Skeletal muscle tissue (tissue), 4 donors: ENCODE data around the gene BRD3OS. TPM values are rescaled to one million over a fixed set of nuclear protein-coding genes. Genes with fewer than 3 reads are reported as not detected.
A peak's percentile ranks its signal among the peaks of the same experiment; 100 is the strongest.

ENCODE experiments used
- H3K27ac ChIP-seq: one replicate; pipeline ENCODE4 v1.7.0; 2013; ENCODE audit warnings: mild to moderate bottlenecking, low read depth, low read length, inconsistent platforms
- H3K27me3 ChIP-seq, 3 donors: one replicate each; pipeline ENCODE4 v1.7.0; 2013; ENCODE audit warnings: low read length in 3 of 3; ENCODE audit not compliant: control insufficient read depth in 3 of 3, insufficient read depth in 3 of 3
- H3K36me3 ChIP-seq, 3 donors: one replicate each; pipeline ENCODE4 v1.7.0; 2013; ENCODE audit warnings: low read length in 3 of 3; ENCODE audit not compliant: control insufficient read depth in 3 of 3, insufficient read depth in 3 of 3
- H3K4me1 ChIP-seq, 3 donors: one replicate each; pipeline ENCODE4 v1.7.0; 2013; ENCODE audit warnings: low read length in 3 of 3, mild to moderate bottlenecking in 3 of 3; ENCODE audit not compliant: control insufficient read depth in 3 of 3, insufficient read depth in 3 of 3
- H3K4me3 ChIP-seq, 3 donors: one replicate each; pipeline ENCODE4 v1.7.0; 2013; ENCODE audit warnings: low read length in 3 of 3
- H3K9ac ChIP-seq, 3 donors: one replicate each; pipeline ENCODE4 v1.7.0; 2013; ENCODE audit warnings: low read length in 3 of 3, mild to moderate bottlenecking in 3 of 3, moderate library complexity in 2 of 3, low read depth in 1 of 3
- H3K9me3 ChIP-seq, 3 donors: one replicate each; pipeline ENCODE4 v1.7.0; 2013; ENCODE audit warnings: low read length in 3 of 3; ENCODE audit not compliant: control insufficient read depth in 3 of 3
- total RNA-seq: library from RNA; depleted of rRNA; stranded (reverse); fragments of >200 nt; gene quantifications from one replicate; pipeline ENCODE4 v1.2.3, GENCODE V29; 2014
- donor health status: Osteomylitis.

BRD3OS gene, protein sequence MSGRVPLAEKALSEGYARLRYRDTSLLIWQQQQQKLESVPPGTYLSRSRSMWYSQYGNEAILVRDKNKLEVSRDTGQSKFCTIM
- total RNA-seq = 3.7 TPM

DNA sequence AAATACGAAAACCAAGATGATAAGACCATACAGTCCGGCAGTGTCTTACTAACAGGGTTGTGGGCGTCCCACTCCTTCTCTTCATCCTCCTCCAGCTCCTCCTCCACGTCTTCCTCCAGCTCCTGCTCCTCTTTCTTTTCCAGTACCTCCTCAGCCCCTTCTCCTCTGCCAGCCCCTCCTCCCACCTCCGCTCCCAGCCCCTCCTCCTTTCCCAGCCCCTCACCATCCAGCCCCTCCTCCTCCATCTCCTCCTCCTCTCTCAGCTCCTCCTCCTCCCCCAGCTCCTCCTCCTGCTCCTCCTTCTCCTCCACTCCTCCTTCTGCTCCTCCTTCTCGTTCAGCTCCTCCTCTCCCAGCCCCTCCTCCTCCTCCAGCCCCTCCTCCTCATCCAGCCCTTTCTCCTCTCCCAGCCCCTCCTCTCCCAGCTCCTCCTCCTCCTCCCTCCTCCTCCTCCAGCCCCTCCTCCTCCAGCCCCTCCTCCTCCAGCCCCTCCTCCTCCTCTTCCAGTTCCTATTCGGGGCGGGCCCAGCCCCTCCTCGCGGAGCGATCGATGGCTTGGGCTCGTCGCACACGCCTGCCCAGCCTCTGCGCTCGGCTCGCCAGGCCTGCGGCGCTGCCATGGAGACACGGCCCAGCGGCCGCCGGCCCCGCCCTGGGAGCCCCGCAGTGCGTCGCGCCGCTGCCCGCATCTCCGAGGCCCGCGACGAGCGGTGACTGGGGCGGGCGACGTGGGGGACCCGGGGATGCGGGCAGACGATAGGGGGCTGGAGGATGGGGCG is at the start of gene BRD3OS:
Gene BRD3OS, plus strand, starts transcription at position 654 of the 778 bp plus-strand sequence. CDS start 1,267 bp downstream, outside the sequence.
- H3K4me3 ChIP-seq = peak within 1 kb of the TSS; percentile 69 to 81 (median 77)
- H3K9me3 ChIP-seq = no peaks in the 10 kb centered on the region
- H3K9ac ChIP-seq = peak within 1 kb of the TSS; percentile 12 to 72 (median 59)
- peaks cover 7 to 17% (median 8%) of the 10 kb centered on the region in 3 donors for H3K4me1 ChIP-seq
- no peak within 1 kb of the TSS for H3K27ac ChIP-seq
- H3K27me3 ChIP-seq = no peaks in the 10 kb centered on the region
- peaks cover 6 to 8% (median 7%) of the 10 kb centered on the region in 3 donors for H3K36me3 ChIP-seq

- H3K9ac ChIP-seq = no peak overlapping the region
- H3K4me3 ChIP-seq = no peak overlapping the region
- H3K9me3 ChIP-seq = no peaks in the 10 kb centered on the region
- H3K27ac ChIP-seq = no peak overlapping the region
- H3K36me3 ChIP-seq = no peaks in the 10 kb centered on the region
- H3K4me1 ChIP-seq = peaks cover 13 to 18% (median 17%) of the 10 kb centered on the region in 3 donors
- H3K27me3 ChIP-seq = peaks cover 4 to 23% (median 15%) of the 10 kb centered on the region in 3 donors
These were observed 49.8 kb upstream of the BRD3OS start for GRCh38 chr9:133975511-133975910.

GRCh38 chr9:133976191-133976861 is 49.0 kb upstream of the BRD3OS start:
- no peaks in the 10 kb centered on the region for H3K36me3 ChIP-seq
- no peak overlapping the region for H3K9ac ChIP-seq
- no peak overlapping the region for H3K4me3 ChIP-seq
- no peak overlapping the region for H3K27ac ChIP-seq
- H3K4me1 ChIP-seq = peaks cover 13 to 19% (median 18%) of the 10 kb centered on the region in 3 donors
- peaks cover 8 to 29% (median 15%) of the 10 kb centered on the region in 3 donors for H3K27me3 ChIP-seq
- no peaks in the 10 kb centered on the region for H3K9me3 ChIP-seq

GRCh38 chr9:133976887-133977286 is 48.4 kb upstream of the BRD3OS start:
- H3K27me3 ChIP-seq = peaks cover 8 to 33% (median 15%) of the 10 kb centered on the region in 3 donors

DNA sequence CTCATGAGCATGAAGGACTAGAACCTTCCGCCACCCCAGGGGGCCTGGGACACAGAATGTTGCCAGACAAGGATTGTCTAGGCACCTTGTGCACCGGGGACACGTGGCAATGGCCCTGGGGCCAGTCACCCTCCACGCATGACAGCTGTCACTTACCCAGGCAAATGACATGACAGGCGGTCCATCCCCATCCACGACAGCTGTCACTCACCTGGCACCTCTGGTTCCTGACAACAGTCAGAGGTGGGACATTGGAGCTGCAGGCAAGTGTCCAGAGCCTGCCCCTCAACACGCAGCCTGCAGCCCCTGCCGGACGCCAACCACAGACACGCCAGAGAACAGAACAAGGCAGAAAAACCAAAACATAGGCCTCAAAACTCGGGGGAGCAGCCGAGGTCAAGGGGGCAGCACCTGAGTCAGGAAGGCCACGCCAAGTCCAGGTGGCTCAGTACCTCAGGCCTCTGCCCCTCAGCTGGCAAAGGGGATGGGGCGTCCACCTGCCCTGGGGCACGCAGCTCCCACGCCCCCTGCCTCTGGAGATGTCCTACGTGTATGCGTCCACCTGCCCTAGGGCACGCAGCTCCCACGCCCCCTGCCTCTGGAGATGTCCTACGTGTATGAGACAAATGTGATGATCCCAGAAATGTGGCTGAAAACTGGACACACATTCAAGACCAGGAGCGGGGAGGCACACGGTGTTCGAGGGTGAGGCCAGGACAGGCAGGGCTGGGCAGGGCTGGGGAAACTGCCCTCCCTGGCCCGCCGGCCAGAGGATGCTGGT is 47.7 kb upstream of the BRD3OS start:
- Histone ChIP-seq H3K4me3 (no peak overlapping the region), H3K9ac (no peak overlapping the region), H3K9me3 (no peaks in the 10 kb centered on the region), H3K4me1 (peaks cover 13 to 19% (median 18%) of the 10 kb centered on the region in 3 donors), H3K27me3 (peaks cover 8 to 36% (median 15%) of the 10 kb centered on the region in 3 donors), H3K27ac (no peak overlapping the region), H3K36me3 (no peaks in the 10 kb centered on the region)

More at GRCh38 chr9:133976887-133977286, 48.4 kb upstream of the BRD3OS start:
- Histone ChIP-seq H3K36me3 (no peaks in the 10 kb centered on the region), H3K9ac (no peak overlapping the region), H3K4me3 (no peak overlapping the region), H3K9me3 (no peaks in the 10 kb centered on the region), H3K4me1 (peaks cover 13 to 19% (median 18%) of the 10 kb centered on the region in 3 donors), H3K27ac (no peak overlapping the region)

- H3K4me3 ChIP-seq = no peak overlapping the region
- peaks cover 13 to 19% (median 18%) of the 10 kb centered on the region in 3 donors for H3K4me1 ChIP-seq
- H3K27me3 ChIP-seq = peaks cover 8 to 36% (median 15%) of the 10 kb centered on the region in 3 donors
- H3K9me3 ChIP-seq = no peaks in the 10 kb centered on the region
- no peaks in the 10 kb centered on the region for H3K36me3 ChIP-seq
- no peak overlapping the region for H3K9ac ChIP-seq
- H3K27ac ChIP-seq = no peak overlapping the region
These were observed 46.9 kb upstream of the BRD3OS start for GRCh38 chr9:133978226-133978898.

DNA sequence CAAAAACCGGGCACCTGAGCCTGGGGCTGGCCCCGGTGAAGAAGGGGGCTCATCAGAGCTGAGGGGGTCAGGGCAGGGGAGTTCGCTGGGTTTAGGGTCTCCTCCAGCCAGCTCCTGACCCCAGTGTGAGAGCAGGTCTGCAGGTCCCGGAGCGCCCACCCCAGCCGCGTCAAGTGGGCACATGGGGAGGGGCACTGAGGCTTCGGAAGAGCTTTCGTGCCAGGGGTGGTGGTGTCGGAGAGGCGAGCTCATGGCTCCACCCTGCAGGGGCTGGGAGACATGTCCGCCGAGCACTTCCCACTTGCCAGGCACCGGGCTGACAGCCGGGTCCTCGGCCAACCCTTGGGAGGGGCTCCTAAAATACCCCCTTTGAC is 46.4 kb upstream of the BRD3OS start:
- Histone ChIP-seq H3K27ac (no peak overlapping the region), H3K4me1 (peaks cover 13 to 19% (median 18%) of the 10 kb centered on the region in 3 donors), H3K4me3 (peak overlapping the region; percentile 32 to 49 (median 43)), H3K27me3 (peaks cover 8 to 36% (median 15%) of the 10 kb centered on the region in 3 donors), H3K36me3 (no peaks in the 10 kb centered on the region), H3K9ac (peak overlapping the region in 1 of 3 donors; percentile 54), H3K9me3 (no peaks in the 10 kb centered on the region)

DNA sequence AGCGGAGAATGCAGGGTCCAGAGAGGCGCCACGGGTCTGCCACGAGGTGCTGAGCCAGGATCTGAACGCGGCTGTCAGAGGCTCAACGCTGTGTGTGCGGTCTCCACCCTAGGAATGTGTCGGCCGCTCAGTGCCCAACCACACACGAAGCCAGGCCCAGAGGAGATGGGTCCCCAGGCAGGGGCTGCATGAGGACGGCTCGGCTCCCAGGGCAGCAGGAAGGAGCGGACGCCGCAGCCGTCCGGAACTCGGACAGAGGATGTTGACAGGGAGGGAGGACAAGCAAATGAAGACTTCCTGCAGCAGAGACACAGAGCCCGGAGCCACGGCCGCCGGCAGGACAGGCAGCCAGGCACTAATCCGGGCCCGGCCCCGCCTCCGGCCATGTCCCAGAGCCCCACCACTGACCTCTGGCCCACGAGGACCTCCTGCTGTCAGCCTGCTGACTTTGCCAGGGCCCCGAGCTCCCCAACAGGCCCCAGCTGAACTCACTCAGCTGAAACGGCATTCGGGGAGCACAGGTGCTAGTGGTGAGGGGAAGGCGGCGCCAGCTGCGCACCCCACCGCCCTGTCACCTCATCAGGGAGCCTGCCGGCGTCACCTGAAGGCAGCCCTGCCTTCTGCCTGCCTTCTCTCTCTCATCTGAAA is 45.9 kb upstream of the BRD3OS start:
- Histone ChIP-seq H3K4me1 (peaks cover 13 to 19% (median 18%) of the 10 kb centered on the region in 3 donors), H3K27ac (no peak overlapping the region)

More for the DNA sequence above, 45.9 kb upstream of the BRD3OS start:
- H3K27me3 ChIP-seq = peaks cover 8 to 36% (median 15%) of the 10 kb centered on the region in 3 donors
- H3K36me3 ChIP-seq = no peaks in the 10 kb centered on the region
- H3K4me3 ChIP-seq = peak overlapping the region; percentile 32 to 49 (median 43)
- no peaks in the 10 kb centered on the region for H3K9me3 ChIP-seq
- H3K9ac ChIP-seq = peak overlapping the region in 1 of 3 donors; percentile 54
